GM21528 (cell line): ENCODE results near the gene PCSK2.

Experiments
- ATAC-seq: cut with Tn5 transposase; IDR thresholded peaks from one replicate; pipeline ENCODE4 v1.9.1; 2021; ENCODE audit warnings: mild to moderate bottlenecking, moderate library complexity; ENCODE audit not compliant: unreplicated experiment, low FRiP score

Gene PCSK2

GRCh38 chr20:17390655-17391054, 163.8 kb downstream of the PCSK2 start:
- no peak for ATAC-seq

GRCh38 chr20:17391127-17391771, 164.4 kb downstream of the PCSK2 start:
- no peak for ATAC-seq

GRCh38 chr20:17394411-17394810, 167.6 kb downstream of the PCSK2 start:
- no peak for ATAC-seq

- no peak for ATAC-seq
These were observed 168.9 kb downstream of the PCSK2 start for GRCh38 chr20:17395729-17396128.

GRCh38 chr20:17399303-17399985, 172.6 kb downstream of the PCSK2 start:
- ATAC-seq = no peak

- ATAC-seq = no peak
These were observed 176.6 kb downstream of the PCSK2 start for GRCh38 chr20:17403461-17403860.

GRCh38 chr20:17406051-17406590, 179.3 kb downstream of the PCSK2 start:
- ATAC-seq = no peak

GRCh38 chr20:17407550-17407949, 180.7 kb downstream of the PCSK2 start:
- no peak for ATAC-seq

- no peak for ATAC-seq
These were observed 190.4 kb downstream of the PCSK2 start for GRCh38 chr20:17417225-17417624.

- ATAC-seq = no peak
These were observed 191.9 kb downstream of the PCSK2 start for GRCh38 chr20:17418737-17419136.

- no peak for ATAC-seq
These were observed 192.7 kb downstream of the PCSK2 start for GRCh38 chr20:17419479-17420041.

- no peak for ATAC-seq
These were observed 194.7 kb downstream of the PCSK2 start for GRCh38 chr20:17421493-17421892.

GRCh38 chr20:17423782-17424181, 196.9 kb downstream of the PCSK2 start:
- no peak for ATAC-seq

GRCh38 chr20:17427638-17428037, 200.8 kb downstream of the PCSK2 start:
- ATAC-seq = no peak

- no peak for ATAC-seq
These were observed 203.5 kb downstream of the PCSK2 start for GRCh38 chr20:17430125-17430950.

GRCh38 chr20:17431621-17432364, 205.0 kb downstream of the PCSK2 start:
- ATAC-seq = no peak

- no peak for ATAC-seq
These were observed 209.8 kb downstream of the PCSK2 start for GRCh38 chr20:17436664-17437063.

GRCh38 chr20:17437251-17437650, 210.4 kb downstream of the PCSK2 start:
- no peak for ATAC-seq

- ATAC-seq = no peak
These were observed 211.7 kb downstream of the PCSK2 start for GRCh38 chr20:17438436-17439039.
